Skeletal muscle satellite cell (primary cell): ENCODE measurements around the gene VOPP1.

Source experiments
- H3K27me3 ChIP-seq: 2 replicates; pipeline ENCODE4 v1.7.0; 2013; ENCODE audit warnings: low read length; ENCODE audit not compliant: control insufficient read depth, insufficient read depth
- H3K36me3 ChIP-seq: 2 replicates; pipeline ENCODE4 v1.7.0; 2013; ENCODE audit warnings: mild to moderate bottlenecking, control low read depth, low read length; ENCODE audit not compliant: insufficient read depth
- H3K4me1 ChIP-seq: 2 replicates; pipeline ENCODE4 v1.7.0; 2013; ENCODE audit warnings: low read length; ENCODE audit not compliant: control insufficient read depth, insufficient read depth
- H3K4me2 ChIP-seq: 2 replicates; pipeline ENCODE4 v1.7.0; 2013; ENCODE audit warnings: mild to moderate bottlenecking, low read length
- H3K4me3 ChIP-seq: 2 replicates; pipeline ENCODE4 v1.7.0; 2013; ENCODE audit warnings: low read length
- H3K9ac ChIP-seq: 2 replicates; pipeline ENCODE4 v1.7.0; 2013; ENCODE audit warnings: mild to moderate bottlenecking, low read depth, low read length, moderate library complexity
- H3K9me3 ChIP-seq: replicated peaks from 2 replicates; pipeline ENCODE4 v1.7.0; 2013; ENCODE audit warnings: mild to moderate bottlenecking, control low read depth, low read length

Gene VOPP1

DNA sequence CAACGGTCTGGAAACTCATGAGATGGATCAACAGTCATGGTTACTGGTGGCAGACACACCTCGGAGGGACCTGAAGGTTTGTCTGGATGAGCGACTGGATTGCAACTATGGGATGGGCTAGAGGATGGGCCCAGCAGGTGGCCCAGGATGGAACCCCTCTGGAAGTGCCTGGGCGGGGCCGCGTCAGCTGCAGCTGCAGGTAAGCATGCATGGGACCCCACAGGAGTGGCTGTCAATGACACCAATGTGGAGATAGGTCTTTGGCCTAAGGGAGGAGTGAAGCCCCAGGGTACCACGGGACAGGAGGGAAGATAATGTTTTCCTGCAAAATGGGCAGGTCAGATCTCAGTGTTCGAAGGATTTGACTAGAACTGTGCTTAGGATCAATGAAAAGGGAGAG lies 103.8 kb downstream of the VOPP1 start:
- no peaks in the 10 kb centered on the region for H3K27me3 ChIP-seq
- no peak overlapping the region for H3K4me3 ChIP-seq
- no peaks in the 10 kb centered on the region for H3K9me3 ChIP-seq
- no peaks in the 10 kb centered on the region for H3K4me1 ChIP-seq
- H3K4me2 ChIP-seq, result no peak overlapping the region
- no peak overlapping the region for H3K9ac ChIP-seq
- peaks cover 34% of the 10 kb centered on the region for H3K36me3 ChIP-seq

DNA sequence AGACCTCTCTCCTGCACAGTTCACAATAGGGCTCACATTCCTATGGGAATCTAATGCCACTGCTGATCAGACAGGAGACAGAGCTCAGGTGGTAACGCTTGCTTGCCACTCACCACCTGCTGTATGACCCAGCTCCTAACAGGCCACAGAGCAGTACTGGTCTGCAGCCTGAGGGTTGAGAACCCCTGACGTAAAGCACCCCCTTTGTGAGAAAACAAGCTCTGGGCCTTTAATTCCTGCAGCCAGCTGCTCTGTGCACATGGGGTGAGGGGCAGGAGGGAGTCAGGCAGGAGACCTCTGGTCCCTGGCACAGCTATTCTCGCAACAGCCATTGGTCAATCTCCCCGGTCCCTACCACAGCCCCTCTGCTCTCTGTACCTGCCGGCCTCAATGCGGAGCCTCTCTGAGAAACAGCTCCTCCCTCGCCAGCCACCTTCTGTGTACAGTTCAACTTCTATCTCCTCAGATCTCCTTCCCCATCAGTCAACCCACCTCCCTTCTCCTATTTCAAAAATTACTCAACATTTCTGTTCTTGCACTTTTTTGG lies 105.2 kb downstream of the VOPP1 start:
- no peak overlapping the region for H3K9ac ChIP-seq
- H3K4me1 ChIP-seq, result no peaks in the 10 kb centered on the region
- no peak overlapping the region for H3K4me3 ChIP-seq
- no peaks in the 10 kb centered on the region for H3K9me3 ChIP-seq
- no peak overlapping the region for H3K4me2 ChIP-seq
- peaks cover 34% of the 10 kb centered on the region for H3K36me3 ChIP-seq
- H3K27me3 ChIP-seq, result no peaks in the 10 kb centered on the region

DNA sequence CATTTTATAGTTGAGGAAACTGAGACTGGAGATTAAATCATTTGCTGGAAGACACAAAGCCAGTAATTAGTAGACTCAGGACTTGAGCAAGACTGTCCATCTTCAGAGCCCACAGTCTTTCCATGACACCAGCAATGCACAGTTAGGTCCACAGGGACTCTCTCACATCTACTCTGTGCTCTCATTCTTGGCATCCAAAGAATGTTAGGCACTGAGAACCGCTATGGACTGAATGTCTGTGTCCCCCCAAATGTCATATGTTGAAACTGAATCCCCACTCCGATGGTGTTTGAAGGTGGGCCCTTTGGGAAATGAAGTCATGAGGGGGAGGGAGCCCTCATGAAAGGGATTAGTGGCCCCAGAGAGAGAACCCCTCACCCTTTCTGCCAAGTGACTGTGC lies 106.6 kb downstream of the VOPP1 start:
- Histone ChIP-seq H3K4me1 (no peaks in the 10 kb centered on the region), H3K4me2 (no peak overlapping the region), H3K36me3 (peaks cover 34% of the 10 kb centered on the region), H3K9ac (no peak overlapping the region), H3K27me3 (no peaks in the 10 kb centered on the region), H3K4me3 (no peak overlapping the region), H3K9me3 (no peaks in the 10 kb centered on the region)

DNA sequence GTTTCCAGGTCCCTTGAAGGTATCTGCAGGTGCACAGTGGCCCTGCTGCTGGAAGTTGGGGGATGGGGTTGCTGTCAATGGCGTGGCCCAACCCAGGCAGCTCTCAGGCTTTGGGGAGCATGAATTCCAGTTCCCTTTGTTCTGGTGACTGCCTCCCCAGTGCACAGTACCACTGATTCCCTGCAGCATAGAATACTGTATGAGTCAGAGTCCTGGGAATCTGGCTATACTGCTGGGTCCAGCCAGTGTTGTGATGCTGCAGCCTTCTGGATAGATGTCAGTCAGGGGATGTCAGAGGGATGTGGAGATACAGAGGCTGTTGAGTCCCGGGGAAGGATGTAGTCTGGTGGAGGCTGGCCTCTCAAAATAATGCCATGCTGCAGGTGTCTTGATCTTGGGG lies 107.9 kb downstream of the VOPP1 start:
- no peaks in the 10 kb centered on the region for H3K4me1 ChIP-seq
- no peak overlapping the region for H3K9ac ChIP-seq
- H3K4me3 ChIP-seq, result no peak overlapping the region
- H3K4me2 ChIP-seq, result no peak overlapping the region
- no peaks in the 10 kb centered on the region for H3K27me3 ChIP-seq
- H3K9me3 ChIP-seq, result no peaks in the 10 kb centered on the region
- peaks cover 34% of the 10 kb centered on the region for H3K36me3 ChIP-seq

DNA sequence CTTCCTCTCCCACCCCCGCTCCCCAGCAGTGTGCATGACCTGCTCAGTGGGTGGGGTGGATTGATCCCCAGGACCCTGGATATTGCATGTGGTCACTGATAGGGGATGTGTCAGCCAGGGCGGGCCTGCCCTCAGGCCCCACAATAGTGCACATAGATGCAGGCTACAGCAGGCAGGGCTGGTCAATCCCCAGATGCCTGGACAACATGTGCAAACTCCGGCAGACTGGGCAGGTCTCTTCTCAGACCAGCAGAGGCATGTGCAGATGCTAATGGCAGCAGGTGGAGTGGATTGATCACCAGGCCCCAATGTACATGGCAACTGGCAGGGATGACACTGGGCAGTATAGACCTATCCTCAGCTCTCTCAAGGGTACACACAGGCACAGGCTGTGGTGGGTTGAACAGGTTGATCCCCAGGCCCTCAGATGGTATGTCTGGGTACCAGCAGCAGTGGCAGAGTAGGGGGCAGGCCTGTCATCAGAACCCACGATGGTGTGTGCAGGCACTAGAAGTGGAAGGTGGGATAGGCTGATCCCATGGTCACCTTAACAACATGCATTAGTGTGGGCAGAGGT lies 108.5 kb downstream of the VOPP1 start:
- H3K9ac ChIP-seq, result no peak overlapping the region
- peaks cover 33% of the 10 kb centered on the region for H3K36me3 ChIP-seq
- H3K4me2 ChIP-seq, result no peak overlapping the region
- H3K27me3 ChIP-seq, result no peaks in the 10 kb centered on the region
- H3K4me1 ChIP-seq, result no peaks in the 10 kb centered on the region
- H3K9me3 ChIP-seq, result no peaks in the 10 kb centered on the region
- no peak overlapping the region for H3K4me3 ChIP-seq

DNA sequence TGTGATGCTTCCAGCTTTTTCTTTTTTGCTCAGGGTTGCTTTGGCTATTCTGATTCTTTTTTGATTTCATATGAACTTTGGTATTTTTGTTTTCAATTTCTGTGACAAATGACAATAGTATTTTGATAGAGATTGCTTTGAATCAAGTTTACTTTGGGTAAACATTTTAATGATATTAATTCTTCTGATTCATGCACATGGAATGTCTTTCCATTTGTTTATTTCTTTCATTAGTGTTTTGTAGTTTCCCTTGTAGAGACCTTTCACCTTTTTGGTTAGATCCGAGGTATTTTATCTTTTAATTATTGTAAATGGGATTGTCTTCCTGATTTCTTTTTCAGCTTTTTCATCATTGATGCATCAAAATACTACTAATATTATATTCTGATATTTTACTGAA lies 114.0 kb downstream of the VOPP1 start:
- Histone ChIP-seq H3K4me2 (no peak overlapping the region), H3K9me3 (no peaks in the 10 kb centered on the region), H3K4me3 (no peak overlapping the region)

DNA sequence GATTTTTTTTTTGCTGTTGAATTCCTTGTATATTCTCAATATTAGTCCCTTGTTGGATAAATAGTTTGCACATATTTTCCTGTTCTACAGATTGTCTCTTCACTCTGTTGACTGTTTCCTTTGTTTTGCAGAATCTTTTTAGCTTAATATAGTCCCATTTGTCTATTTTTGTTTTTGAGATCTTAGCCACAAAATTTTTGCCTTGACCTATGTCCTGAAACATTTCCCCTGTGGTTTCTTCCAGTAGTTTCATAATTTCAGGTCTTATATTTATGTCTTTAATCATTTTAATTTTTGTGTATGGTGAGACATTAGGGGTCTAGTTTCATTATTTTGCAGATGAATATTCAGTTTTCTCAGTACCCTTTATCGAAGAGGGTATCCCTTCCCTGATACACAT lies 114.5 kb downstream of the VOPP1 start:
- Histone ChIP-seq H3K4me2 (no peak overlapping the region), H3K9me3 (no peaks in the 10 kb centered on the region)

More for the DNA sequence above, 114.0 kb downstream of the VOPP1 start:
- Histone ChIP-seq H3K36me3 (no peaks in the 10 kb centered on the region), H3K27me3 (no peaks in the 10 kb centered on the region), H3K4me1 (no peaks in the 10 kb centered on the region), H3K9ac (no peak overlapping the region)

DNA sequence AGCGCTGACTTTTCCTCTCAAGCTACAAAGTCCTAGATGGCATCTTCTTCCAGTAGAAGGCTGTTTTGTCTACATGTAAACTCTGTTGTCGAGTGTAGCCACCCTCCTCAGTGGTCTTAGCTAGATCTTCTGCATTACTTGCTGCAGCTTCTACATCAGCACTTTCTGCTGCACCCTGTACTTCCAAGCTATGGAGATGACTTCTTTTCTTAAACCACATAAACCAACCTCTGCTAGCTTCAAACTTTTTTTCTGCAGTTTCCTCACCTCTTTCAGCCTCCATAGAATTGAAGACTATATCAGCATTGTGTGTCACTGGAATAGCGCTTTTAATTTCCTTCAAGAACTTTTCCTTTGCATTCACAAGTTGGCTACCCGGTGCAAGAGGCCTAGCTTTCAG lies 119.3 kb downstream of the VOPP1 start:
- Histone ChIP-seq H3K4me3 (no peak overlapping the region), H3K9me3 (no peaks in the 10 kb centered on the region), H3K36me3 (no peaks in the 10 kb centered on the region), H3K9ac (no peak overlapping the region), H3K4me2 (no peak overlapping the region), H3K4me1 (no peaks in the 10 kb centered on the region), H3K27me3 (no peaks in the 10 kb centered on the region)

More for the DNA sequence above, 114.5 kb downstream of the VOPP1 start:
- H3K4me1 ChIP-seq, result no peaks in the 10 kb centered on the region
- no peaks in the 10 kb centered on the region for H3K36me3 ChIP-seq
- no peaks in the 10 kb centered on the region for H3K27me3 ChIP-seq
- no peak overlapping the region for H3K4me3 ChIP-seq
- no peak overlapping the region for H3K9ac ChIP-seq

DNA sequence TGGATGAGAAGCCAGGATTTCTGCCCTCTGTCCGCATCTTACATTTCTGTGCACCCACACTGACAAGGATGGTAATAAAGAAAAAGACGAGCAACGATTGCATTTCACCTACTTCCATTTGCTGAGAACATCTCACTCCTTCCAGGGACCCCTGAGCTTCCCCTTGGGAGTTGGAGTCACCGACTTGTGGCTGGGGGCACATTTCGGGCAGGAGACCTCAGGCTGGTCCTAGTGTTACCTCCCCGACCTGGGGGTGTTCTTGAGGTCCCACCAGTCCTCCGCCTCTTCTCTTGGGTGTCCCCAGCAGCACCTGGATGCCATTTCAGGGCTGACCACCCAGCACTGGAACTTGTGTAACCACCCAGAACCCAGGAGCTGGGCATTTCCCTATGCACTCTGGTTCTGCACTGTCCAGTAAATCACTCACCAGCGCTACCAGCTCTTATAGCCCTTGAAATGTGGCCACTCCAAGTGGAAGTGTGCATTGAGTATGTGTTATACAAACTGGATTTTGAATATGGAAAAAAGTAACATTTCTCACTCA lies 122.2 kb downstream of the VOPP1 start:
- Histone ChIP-seq H3K36me3 (no peaks in the 10 kb centered on the region), H3K9ac (no peak overlapping the region), H3K9me3 (no peaks in the 10 kb centered on the region)

DNA sequence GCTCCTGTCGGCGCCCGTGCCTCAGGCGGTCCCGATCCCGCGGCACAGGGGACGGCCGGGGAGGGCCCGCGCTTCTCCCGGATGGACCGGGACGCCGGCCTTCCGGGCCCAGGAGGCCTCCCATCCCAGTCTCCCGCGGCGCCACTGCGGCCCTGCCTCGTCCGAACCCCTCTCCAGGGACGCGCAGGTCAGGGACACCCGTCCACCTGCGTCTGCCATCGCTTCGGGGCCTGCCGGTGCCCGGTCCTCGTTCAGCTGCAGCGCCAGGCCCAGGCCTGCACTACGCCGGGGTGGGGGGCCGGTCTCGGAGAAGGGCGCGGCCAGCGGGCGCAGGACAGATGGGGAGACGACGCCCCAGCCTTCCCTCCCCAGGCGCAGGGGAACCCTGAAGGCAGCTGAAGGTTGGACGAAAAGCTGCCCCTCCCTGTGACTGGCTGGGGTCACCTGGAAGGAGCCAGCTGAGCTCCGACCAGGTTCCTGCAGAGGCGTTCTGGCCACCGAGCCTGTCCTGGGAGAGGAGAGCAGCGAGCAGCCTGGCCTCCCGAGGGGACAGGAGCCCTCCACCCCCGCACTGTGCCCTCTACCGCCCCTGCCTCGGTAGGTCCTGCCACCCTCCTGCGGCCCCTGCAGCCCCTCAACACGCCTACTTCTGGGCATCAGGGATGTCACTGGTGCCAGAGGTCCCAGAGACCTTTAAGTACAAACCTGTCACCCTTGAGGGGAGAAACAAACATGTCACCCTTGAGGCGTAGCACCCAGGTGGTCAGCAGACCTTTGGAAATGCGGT lies 122.9 kb downstream of the VOPP1 start:
- H3K9me3 ChIP-seq, result no peaks in the 10 kb centered on the region
- no peaks in the 10 kb centered on the region for H3K27me3 ChIP-seq
- no peak overlapping the region for H3K4me2 ChIP-seq
- H3K4me3 ChIP-seq, result no peak overlapping the region
- no peak overlapping the region for H3K9ac ChIP-seq
- H3K36me3 ChIP-seq, result no peaks in the 10 kb centered on the region
- no peaks in the 10 kb centered on the region for H3K4me1 ChIP-seq

More for the DNA sequence above, 122.2 kb downstream of the VOPP1 start:
- H3K4me2 ChIP-seq, result no peak overlapping the region
- no peaks in the 10 kb centered on the region for H3K27me3 ChIP-seq
- H3K4me3 ChIP-seq, result no peak overlapping the region
- no peaks in the 10 kb centered on the region for H3K4me1 ChIP-seq

DNA sequence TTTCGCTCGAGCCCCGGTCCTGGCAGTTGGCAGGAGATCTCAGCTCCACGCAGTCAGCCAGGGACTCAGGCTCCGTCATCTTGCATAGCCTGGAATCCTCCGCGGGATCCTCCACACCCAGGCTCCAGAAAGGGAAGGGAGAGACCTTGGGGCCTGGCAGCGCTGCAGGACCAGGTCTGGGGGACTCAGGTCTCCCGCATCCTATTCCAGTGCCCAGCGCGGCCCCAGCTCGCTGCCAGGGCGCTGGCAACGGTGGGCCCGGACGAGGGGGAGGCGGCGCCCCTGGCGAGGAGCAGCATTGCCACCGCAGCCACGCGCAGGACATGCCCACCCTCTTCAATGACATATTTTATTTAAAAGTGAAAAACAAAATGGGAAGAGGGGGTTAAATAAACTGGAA lies 123.8 kb downstream of the VOPP1 start:
- Histone ChIP-seq H3K9ac (no peak overlapping the region), H3K4me1 (no peaks in the 10 kb centered on the region), H3K9me3 (no peaks in the 10 kb centered on the region), H3K36me3 (no peaks in the 10 kb centered on the region), H3K4me2 (no peak overlapping the region), H3K4me3 (no peak overlapping the region), H3K27me3 (no peaks in the 10 kb centered on the region)
